Measurements from ENCODE around the gene NPW.

NPW gene

DNA sequence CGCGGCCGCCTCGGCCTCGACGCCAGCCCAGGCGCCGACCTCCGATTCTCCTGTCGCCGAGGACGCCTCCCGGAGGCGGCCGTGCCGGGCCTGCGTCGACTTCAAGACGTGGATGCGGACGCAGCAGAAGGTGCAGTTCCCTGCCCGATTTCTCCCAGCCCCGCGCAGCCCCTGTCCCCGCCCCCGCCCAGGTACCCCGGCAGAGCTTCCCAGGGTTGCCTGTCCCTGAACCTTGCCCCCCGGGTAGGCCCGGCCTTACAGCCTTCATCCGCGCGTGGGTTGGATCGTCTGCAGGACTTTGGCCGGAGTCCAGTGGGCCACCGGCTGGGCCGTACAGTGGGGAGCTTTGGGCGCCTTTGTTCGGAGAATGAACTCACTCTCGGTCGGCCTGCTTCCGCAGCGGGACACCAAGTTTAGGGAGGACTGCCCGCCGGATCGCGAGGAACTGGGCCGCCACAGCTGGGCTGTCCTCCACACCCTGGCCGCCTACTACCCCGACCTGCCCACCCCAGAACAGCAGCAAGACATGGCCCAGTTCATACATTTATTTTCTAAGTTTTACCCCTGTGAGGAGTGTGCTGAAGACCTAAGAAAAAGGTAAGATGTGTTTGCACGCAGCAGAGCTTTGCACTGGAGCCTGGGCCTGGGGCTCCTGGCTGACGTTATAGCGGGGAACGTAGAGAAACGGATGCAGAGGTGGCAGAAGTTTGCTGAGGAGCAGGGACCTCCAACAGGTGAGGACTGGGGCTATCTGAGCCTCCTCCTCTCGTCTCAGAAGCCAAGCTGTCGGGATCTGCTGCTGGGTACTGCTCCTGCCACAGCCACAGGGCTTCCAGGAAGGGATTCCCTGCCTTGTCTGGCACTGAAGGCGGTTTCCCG is 35.0 kb upstream of the NPW start:
- DNase-seq: no peak

DNA sequence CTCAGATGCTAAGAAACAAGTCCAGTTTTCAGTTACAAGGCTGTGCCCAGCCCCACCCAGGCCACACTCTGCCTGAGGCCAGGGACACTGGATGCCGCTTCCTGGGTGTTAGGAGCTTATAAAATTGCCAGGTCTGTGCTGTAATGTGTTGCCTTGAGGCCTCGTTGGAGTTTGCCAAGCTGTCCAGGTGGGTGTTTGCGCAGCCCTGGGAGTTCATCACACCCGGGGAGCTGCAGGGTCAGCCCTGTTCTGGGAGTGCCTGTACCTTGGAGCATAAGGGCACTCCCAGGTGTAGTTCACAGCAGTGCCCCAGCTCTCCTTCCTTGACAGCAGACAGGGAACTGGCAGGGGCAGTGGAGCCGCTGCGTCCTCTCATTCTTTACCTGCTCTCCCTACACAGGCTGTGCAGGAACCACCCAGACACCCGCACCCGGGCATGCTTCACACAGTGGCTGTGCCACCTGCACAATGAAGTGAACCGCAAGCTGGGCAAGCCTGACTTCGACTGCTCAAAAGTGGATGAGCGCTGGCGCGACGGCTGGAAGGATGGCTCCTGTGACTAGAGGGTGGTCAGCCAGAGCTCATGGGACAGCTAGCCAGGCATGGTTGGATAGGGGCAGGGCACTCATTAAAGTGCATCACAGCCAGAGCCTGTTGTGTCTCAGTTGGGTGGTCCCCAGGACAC is 34.0 kb upstream of the NPW start:
- no peak for DNase-seq

DNA sequence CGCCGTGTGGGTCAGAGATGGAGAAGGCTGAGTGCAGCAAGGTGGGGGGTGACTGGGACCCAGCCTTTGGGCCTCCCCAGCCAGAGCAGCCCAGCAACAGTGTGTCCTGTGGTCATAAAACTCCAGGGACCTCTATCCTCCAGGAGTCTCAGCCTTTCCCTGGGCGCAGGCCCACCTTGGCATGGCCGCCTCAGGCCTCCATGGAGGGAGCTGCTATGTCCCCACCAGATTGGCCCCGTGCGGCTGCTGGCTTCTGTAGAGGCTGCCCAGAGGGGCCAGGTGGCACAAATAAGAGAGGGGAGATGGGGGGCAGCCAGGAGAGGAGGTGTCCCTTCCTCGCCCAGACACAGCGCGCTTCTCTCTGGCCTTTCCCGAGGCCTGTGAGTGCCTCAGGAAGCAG is 32.4 kb upstream of the NPW start:
- DNase-seq: no peak

DNA sequence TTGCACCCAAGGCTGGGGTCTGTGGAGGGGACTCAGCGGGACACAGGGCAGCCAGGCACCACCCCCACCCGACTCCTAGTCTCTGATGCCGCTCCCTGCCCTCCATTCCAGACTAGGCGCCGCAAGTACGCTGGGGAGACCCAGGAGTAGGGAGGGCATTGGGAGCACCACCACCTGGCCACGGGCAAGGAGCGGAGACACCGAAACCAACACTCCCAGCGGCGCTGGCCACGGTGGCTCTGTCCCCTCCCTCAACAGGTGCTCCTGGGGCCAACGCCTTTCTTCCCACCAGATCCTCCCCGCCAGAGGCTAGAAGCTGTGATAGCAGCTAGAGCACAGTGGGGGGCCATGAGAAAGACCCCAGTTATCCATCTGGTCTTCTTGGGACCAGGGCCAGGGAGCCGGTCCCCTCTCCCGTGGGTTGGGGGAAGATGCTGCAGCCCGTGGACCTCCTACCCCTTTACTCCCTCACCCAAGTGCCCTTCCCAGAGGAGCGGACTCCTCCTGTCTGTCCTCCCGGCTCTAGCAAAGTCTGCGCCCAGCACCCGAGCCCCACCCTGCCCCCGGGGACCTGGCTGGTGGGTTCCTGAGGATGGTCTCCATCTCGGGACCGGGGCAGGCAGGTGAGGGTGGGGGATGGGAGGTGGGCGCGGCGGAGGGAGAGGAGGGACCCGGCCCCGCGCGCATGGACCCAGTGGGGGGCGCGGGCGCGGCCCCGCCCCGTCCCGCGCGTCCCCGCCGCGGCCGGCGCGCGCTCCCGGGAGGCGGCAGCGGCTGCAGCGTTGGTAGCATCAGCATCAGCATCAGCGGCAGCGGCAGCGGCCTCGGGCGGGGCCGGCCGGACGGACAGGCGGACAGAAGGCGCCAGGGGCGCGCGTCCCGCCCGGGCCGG is 30.1 kb upstream of the NPW start, which contains the start of gene SYNGR3:
SYNGR3 (plus strand) TSS at position 762 of the 892 bp plus-strand sequence. CDS start 133 bp downstream, outside the sequence.
- DNase-seq: no peak

DNA sequence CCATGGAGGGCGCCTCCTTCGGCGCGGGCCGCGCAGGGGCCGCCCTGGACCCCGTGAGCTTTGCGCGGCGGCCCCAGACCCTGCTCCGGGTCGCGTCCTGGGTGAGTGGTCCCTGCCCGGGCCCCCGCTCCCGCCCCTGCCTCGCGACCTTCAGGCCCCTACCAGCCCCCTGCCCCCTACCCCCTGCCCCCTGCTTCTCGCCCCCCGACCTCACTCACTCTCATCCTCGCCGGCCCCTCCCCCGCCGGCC is 29.6 kb upstream of the NPW start:
- no peak for DNase-seq

DNA sequence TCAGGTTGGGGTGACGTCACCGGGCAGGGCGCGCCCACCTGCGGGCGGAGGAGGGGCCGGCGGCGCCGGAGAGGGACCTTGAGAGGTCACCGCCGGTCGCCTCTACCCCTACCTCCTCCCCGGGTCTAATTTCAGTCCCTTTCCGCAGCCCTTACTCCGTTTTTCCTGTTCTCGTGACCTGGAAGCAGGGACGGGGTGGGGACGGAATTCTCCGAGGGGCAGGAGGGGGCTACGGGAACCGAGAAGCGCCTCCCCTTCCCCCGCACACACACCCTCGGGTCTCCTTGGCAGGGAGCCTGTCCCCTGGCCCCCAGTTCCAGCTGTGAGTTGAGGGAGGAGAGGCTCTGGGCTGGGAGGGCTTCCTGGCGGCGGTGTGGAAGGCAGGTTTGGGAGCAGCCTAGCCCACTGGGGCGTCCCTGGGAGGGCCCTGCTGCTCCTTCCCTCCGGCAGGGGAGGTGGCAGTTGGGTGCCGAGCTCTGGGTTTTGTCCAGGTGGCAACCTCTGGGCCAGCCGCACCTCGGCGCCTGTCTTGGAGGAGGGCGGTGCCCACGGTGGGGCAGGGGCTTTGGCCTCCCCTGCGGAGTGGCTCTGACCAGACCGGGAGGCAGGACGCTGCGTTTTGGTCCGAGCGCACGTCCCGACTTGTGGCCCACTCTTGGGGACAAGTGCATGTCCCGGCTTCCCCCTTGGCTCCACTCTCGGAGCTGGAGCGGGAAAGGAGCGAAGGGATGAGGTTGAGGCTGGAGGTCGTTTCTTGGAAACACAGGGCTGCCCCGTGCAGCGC is 29.0 kb upstream of the NPW start:
- no peak for DNase-seq

DNA sequence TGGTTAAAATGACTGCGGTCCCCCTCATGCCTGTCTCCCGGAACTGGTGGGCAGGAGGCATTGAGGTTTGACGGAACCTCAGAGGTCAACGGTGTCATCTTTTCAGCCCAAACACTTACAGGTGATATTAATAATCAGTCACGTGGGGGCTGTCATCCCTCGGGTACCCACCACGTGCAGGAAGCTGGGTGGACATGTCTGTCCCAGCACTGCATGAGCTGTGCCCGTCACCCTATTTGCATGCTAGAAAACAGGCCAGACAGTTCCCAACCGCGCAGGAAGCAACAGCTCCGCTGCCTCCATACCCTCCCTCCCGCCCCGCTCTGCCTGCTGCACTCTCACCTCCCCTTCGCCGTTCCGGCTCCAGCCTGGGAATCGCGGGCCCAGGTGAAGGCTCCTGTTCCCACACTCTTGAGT is 28.4 kb upstream of the NPW start:
- DNase-seq: no peak

DNA sequence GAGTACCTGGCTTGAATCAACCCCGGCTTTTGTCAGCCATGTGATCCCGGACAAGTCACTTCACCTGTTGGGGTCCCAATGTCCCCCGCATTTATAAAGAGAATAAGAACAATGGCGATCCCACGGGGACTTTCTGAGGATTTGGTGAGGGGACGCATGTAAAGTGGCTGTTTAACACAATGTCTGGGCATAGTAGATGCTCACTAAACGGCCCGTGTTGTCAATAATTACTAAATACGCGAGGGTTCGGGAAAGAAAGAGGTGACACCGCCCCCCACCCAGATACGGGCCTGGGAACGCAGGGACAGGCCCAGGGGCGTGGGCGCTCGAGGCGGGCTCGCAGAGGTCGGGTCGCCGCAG is 28.0 kb upstream of the NPW start:
- DNase-seq: no peak

DNA sequence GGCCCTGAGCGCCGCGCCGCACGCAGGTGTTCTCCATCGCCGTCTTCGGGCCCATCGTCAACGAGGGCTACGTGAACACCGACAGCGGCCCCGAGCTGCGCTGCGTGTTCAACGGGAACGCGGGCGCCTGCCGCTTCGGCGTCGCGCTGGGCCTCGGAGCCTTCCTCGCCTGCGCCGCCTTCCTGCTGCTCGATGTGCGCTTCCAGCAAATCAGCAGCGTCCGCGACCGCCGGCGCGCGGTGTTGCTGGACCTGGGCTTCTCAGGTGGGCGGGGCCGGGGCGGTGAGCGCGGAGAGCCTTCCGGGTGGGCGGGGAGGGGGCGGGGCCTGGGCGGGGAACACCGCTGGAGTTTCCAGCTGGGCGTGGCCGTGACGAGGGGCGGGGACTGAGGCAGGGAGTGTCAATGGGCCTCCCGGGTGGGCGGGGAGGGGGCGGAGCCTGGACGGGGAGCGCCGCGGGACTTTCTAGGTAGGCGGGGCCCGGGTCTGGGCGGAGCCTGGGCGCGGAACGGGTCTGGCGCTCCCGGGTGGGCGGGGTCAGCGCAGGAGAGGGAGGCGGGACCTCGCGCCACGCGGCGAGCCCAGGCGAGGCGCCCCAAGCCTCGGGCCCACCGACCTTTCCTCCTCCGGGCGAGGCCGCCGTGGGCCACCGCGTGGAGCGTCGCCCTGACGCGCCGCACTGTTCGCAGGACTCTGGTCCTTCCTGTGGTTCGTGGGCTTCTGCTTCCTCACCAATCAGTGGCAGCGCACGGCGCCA is 27.5 kb upstream of the NPW start:
- DNase-seq: no peak

DNA sequence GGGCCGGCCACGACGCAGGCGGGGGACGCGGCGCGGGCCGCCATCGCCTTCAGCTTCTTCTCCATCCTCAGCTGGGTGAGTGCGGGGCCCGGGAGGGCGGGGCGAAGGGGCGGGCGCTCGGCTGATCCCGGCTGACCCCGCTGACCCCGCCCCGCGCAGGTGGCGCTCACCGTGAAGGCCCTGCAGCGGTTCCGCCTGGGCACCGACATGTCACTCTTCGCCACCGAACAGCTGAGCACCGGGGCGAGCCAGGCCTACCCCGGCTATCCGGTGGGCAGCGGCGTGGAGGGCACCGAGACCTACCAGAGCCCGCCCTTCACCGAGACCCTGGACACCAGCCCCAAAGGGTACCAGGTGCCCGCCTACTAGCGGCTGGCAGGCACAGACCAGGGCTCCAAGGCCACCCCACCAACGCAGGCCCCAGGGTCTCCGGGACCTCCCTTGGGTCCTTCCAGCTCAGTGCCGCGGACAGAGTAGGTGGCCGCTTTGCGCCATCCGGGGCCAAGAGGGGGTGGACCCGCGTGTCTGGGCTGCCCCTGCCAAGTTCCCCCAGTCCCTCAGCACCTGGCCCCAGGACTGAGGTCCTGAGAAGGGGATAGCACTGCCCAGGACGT is 26.8 kb upstream of the NPW start:
- no peak for DNase-seq

DNA sequence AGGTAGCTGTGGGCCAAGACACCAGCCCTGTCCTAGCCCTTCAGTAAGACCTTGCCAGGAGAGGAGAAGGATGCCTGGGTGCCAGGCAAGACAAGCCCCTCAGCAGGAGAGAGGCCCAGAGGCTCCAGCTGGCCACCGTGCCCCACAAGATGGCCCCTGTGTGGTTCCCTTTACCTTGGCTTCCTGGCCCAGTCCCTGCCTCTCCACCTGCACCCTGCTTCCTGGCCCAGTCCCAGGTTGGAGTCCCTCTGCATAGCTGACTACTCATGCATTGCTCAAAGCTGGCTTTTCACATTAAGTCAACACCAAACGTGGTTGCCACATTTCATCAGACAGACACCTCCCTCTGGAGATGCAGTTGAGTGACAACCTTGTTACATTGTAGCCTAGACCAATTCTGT is 25.9 kb upstream of the NPW start:
- no peak for DNase-seq

DNA sequence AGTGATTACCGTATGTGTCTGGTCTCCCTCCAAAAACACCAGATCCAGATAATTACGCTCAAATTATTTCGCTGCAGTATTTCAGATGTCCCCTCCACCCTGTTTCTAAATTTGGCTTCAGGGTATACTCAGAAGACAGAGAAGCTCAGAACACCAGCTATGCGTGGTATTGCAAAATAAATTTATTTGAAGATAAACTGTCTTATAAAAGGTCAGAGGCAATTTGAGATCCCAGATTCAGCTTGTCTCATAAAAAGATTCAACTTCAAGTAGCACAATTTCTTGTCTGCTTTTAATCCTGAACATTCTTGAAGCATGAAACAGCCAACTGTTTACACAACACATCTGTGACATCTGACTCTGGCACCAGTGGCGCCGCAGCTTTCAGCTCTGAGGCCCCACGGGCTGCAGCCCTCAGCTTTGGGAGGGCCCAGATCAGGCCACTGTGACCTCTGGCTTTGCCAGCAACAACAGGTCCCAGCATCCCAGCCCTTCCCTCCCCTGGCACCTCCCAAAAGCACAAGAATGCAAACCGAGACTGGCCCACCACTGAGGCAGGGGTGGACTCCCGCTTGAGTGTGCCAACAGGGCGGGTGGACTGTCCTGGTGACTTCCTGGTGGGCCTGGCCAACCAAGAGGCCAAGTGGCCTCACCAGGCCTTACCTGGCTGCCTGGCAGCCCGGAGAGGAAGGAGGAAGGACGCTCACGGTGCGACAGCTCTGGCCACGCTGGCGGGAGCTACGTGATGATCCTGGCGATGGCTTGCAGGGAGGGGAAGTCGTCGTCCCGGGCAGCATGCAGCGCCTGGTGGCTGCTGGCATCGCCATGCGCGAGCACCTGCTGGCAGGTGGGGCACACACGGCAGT is 21.9 kb upstream of the NPW start:
- DNase-seq: no peak

DNA sequence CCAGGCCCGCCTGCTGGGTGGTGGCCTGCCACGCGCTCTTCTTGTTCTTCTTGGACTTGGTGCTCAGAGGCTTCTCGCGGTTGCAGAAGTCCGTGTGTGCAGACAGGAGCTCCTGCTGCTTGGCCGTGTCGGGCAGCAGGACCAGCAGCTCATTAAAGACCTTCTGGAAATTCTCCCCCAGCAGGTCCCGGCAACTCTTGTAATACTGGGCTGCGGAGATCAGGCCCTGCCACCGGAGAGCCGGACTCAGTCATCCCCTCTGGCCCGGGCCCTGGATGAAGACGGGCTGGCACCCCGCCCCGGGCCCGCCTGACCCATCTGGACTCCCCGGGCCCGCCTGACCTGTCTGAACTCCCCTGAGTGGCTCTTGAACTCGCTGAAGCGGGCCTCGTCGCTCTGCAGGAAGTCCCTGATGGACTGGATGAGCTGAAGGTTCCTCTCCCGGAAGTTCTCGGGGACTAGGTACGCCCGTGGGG is 21.2 kb upstream of the NPW start:
- DNase-seq: no peak

DNA sequence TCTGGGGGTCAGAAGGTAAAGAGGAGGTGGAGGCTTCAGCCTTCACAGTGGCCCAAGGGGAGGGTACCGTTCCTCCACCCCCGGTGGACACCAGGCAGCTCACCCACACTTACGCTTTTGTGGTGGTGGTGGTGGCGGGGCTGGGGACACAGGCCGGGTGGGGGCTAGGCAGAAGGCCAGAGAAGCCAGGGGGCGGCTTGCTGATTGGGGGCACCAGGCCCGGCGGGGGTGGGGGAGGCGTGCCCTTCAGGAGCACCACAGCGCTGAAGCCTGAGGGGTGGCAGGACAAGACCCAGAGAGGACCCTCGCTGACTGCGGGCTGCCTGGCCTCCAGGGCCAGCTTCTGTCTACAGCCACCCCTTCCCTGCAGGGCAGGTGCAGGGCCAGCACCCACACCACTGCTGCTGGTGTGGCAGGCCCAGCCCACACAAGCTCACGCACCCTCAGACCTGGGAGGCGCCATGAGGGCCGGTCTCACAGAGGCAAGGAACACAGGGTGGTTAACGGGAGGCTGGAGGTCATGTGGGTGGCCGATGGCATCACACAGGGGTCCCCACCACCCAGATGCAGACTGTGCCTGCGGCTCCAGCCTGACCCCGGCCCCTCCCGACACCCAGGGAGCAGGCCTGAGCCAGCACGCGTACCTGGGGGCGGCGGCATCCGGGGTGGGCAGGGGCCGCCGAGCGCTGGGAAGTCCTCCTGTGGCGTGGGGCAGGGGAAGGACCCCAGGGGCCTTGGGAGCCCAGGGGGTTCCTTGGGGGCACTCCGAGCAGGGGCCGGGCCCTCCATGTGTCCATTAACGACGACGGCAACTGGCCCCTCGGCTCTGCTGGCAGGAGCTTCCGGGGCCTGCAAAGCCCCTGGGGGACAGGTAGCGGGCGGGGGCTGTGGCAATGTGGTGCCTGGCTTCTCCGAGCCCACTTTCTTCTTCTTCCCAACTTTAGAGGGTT is 20.5 kb upstream of the NPW start:
- DNase-seq: no peak

DNA sequence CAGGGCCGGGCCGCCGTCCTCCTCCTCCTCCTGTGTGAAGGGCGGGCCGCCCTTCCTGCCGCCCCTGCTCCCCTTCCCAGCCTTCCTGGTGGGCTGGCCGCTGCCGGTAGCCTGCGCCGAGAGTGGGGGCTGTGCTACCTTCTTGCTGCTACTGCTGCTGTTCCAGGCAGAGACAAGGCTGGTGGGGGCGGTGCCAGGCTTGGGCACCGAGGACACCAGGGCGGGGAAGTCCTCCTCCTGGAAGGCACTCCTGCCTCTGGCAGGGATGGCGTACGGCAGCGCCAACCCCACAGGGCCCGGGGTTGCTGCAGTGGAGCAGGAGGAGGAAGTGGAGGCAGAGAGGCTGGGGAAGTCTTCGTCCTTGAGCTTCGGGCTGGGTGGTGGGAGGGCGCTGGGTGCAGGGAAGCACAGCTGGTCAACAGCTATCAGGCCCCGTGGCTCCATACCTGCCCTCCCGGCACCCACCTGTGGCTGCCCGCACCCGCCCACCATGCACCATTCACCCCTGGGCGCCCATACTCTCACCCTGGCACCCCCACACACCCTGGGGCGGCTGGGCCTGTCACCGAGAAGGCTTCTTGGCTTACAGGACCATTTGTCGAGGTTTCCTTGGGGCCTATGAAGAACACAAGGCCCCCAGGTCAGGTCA is 19.6 kb upstream of the NPW start:
- DNase-seq: no peak

DNA sequence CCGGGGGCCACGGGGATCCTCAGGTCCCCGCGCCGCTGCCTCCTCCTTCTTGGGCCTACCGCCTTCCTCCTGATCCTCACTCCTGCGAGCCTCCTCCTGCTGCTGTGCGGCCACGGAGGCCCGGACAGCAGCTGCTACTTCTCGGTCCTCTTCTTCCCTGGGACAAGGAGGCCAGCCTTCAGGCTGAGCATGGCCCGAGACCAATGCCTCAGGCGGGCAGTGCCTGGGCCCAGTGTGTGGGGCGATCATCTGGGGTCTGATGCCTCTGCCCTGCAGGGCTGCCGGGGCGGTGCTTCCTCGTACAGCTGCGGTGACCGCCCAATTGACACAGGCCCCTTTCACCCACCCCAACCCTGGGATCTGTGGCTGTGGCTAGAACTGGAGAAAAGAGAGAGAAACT is 18.6 kb upstream of the NPW start:
- DNase-seq: no peak

DNA sequence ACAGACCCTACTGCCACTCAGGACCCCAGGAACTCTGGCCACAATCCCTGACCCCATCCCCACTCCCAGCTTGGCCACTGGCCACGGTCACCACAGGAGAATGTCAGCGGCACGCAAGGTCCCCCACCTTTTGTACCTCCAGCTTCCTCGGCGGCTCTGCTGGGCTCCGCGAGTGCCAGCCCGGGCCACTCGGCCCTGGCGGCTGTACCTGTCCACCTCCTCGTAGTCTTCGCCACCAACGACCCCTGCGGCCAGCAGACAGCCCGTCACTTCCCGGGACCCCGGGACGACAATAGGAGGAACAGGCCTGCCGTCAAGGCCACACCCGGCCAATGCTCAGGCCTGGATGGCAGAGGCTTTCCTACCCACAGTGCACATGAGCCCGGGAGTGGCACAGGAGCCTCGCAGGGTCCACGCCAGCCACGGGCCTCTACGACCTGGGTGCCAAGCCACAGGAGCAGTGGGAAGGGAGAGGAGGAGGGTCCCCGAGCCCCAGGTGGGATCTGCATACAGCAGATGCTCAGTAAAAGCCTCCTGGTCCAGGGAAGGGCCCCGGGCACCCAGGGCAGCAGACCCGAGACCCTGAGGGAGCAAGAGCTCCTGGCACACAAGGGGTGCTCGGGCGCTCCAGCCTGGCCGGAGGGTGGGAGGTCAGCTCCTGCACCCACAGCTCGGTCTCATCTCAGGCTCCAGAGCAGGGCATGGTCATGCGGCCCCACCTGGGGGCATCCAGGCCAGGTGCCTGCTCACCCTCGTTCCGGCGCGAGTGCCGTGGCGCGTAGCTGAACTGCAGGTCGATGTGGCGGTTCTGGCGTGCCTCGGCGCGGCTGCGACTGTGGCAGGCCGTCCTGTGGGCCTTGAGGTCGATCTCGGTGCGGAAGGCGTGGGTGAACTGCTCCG is 17.9 kb upstream of the NPW start:
- DNase-seq: no peak

All from DMS153 (cell line).